Measurements from ENCODE around the gene PODXL2.

- no peak for TF ChIP-seq CTCF (IDR thresholded peaks at IDR 0.05; ENCODE audit: insufficient read depth, low read depth, low read length)
- no peak for TF ChIP-seq EZH2 (IDR thresholded peaks at IDR 0.05; ENCODE audit: insufficient read depth, low read length)
Measured at GRCh38 chr3:127634653-127635052, 5.7 kb downstream of the PODXL2 start.

All from astrocyte (in vitro differentiated cells and primary cell).